H9 (cell line): ENCODE data around the gene TMEM158. TPM values are rescaled to one million over a fixed set of nuclear protein-coding genes. Genes with fewer than 3 reads are reported as not detected.

Experiments
- DNase-seq: peaks from one replicate; pipeline ENCODE4 v3.0.0-alpha.2; 2017
- H2AFZ ChIP-seq: one replicate; pipeline ENCODE4 v1.6.1; 2013; ENCODE audit warnings: mild to moderate bottlenecking, low read length, control low read depth, moderate library complexity
- H2AK5ac ChIP-seq: 2 replicates; pipeline ENCODE4 v1.6.1; 2013; ENCODE audit warnings: low read length, control low read depth, mixed read lengths; ENCODE audit not compliant: insufficient read length
- H2BK120ac ChIP-seq: one replicate; pipeline ENCODE4 v1.6.1; 2013; ENCODE audit warnings: low read depth, mild to moderate bottlenecking, low read length, control low read depth, inconsistent platforms; ENCODE audit not compliant: poor library complexity, severe bottlenecking
- H2BK12ac ChIP-seq: 2 replicates; pipeline ENCODE4 v1.6.1; 2013; ENCODE audit warnings: low read length, control low read depth, mixed read lengths, low read depth; ENCODE audit not compliant: insufficient read length
- H2BK15ac ChIP-seq: 2 replicates; pipeline ENCODE4 v1.6.1; 2013; ENCODE audit warnings: low read depth, low read length, control low read depth
- H2BK20ac ChIP-seq: one replicate; pipeline ENCODE4 v1.6.1; 2013; ENCODE audit warnings: low read depth, mild to moderate bottlenecking, low read length, control low read depth, inconsistent platforms; ENCODE audit not compliant: poor library complexity, severe bottlenecking
- H2BK5ac ChIP-seq: 2 replicates; pipeline ENCODE4 v1.6.1; 2013; ENCODE audit warnings: low read length, control low read depth, mixed read lengths; ENCODE audit not compliant: insufficient read length
- H3K14ac ChIP-seq: 2 replicates; pipeline ENCODE4 v1.6.1; 2013; ENCODE audit warnings: low read length, control low read depth; ENCODE audit not compliant: insufficient read depth
- H3K18ac ChIP-seq: 2 replicates; pipeline ENCODE4 v1.6.1; 2013; ENCODE audit warnings: low read depth, mild to moderate bottlenecking, mixed read lengths, low read length, control low read depth; ENCODE audit not compliant: insufficient read length
- H3K23ac ChIP-seq: 2 replicates; pipeline ENCODE4 v1.6.1; 2013; ENCODE audit warnings: low read length, control low read depth, mixed read lengths, low read depth; ENCODE audit not compliant: insufficient read length
- H3K23me2 ChIP-seq: 2 replicates; pipeline ENCODE4 v1.6.1; 2013; ENCODE audit warnings: low read depth, mild to moderate bottlenecking, mixed read lengths, low read length, control low read depth; ENCODE audit not compliant: insufficient read length, poor library complexity, severe bottlenecking
- H3K27ac ChIP-seq: 2 replicates; pipeline ENCODE4 v1.5.1; 2013; ENCODE audit warnings: low read length, control low read depth, mixed read lengths, low read depth; ENCODE audit not compliant: insufficient read length
- H3K27me3 ChIP-seq: 2 replicates; pipeline ENCODE4 v1.6.1; 2013; ENCODE audit warnings: low read length, control low read depth, inconsistent platforms; ENCODE audit not compliant: insufficient read depth
- H3K4ac ChIP-seq: 2 replicates; pipeline ENCODE4 v1.6.1; 2013; ENCODE audit warnings: low read depth, mild to moderate bottlenecking, control low read depth, inconsistent platforms, low read length, moderate library complexity
- H3K4me1 ChIP-seq: 2 replicates; pipeline ENCODE4 v1.6.1; 2013; ENCODE audit warnings: low read length, control low read depth, inconsistent platforms; ENCODE audit not compliant: insufficient read depth
- H3K4me2 ChIP-seq: 2 replicates; pipeline ENCODE4 v1.6.1; 2013; ENCODE audit warnings: low read length, control low read depth, mixed read lengths; ENCODE audit not compliant: insufficient read length, insufficient read depth
- H3K56ac ChIP-seq: 2 replicates; pipeline ENCODE4 v1.6.1; 2013; ENCODE audit warnings: low read depth, mild to moderate bottlenecking, mixed read lengths, low read length, control low read depth; ENCODE audit not compliant: insufficient read length
- H3K79me1 ChIP-seq: 2 replicates; pipeline ENCODE4 v1.6.1; 2013; ENCODE audit warnings: low read depth, mild to moderate bottlenecking, moderate library complexity, low read length, control low read depth, inconsistent platforms; ENCODE audit not compliant: insufficient read depth, poor library complexity, severe bottlenecking
- H3K79me2 ChIP-seq: 2 replicates; pipeline ENCODE4 v1.6.1; 2013; ENCODE audit warnings: low read length, control low read depth, inconsistent platforms; ENCODE audit not compliant: insufficient read depth
- H3K9ac ChIP-seq: 2 replicates; pipeline ENCODE4 v1.6.1; 2013; ENCODE audit warnings: low read length, control low read depth, mixed read lengths; ENCODE audit not compliant: insufficient read length; ENCODE audit errors: extremely low read depth
- H3K9me3 ChIP-seq: one replicate; pipeline ENCODE4 v1.6.1; 2013; ENCODE audit warnings: low read depth, low read length, inconsistent platforms; ENCODE audit not compliant: control insufficient read depth
- H3T11ph ChIP-seq: one replicate; pipeline ENCODE4 v1.6.1; 2013; ENCODE audit warnings: mild to moderate bottlenecking, low read length, control low read depth, inconsistent platforms
- H4K20me1 ChIP-seq: one replicate; pipeline ENCODE4 v1.6.1; 2013; ENCODE audit not compliant: control insufficient read depth, insufficient read length, insufficient read depth
- H4K5ac ChIP-seq: 2 replicates; pipeline ENCODE4 v1.6.1; 2013; ENCODE audit warnings: low read depth, mild to moderate bottlenecking, mixed read lengths, low read length, control low read depth; ENCODE audit not compliant: insufficient read length
- H4K8ac ChIP-seq: replicated peaks from 2 replicates; pipeline ENCODE4 v1.6.1; 2013; ENCODE audit warnings: low read length, control low read depth, mixed read lengths, low read depth; ENCODE audit not compliant: insufficient read length
- H4K91ac ChIP-seq: 2 replicates; pipeline ENCODE4 v1.6.1; 2013; ENCODE audit warnings: low read depth, mild to moderate bottlenecking, moderate library complexity, mixed read lengths, low read length, control low read depth; ENCODE audit not compliant: insufficient read length
- H3K27ac Mint-ChIP-seq, 3 experiments: 2 replicates in 2 of 3; 3 replicates in 1 of 3; pipeline ENCODE4 v1.8.0; 2020 to 2021; ENCODE audit warnings: mixed read lengths in 3 of 3, mild to moderate bottlenecking in 1 of 3, moderate library complexity in 1 of 3
- H3K27me3 Mint-ChIP-seq: 2 replicates; pipeline ENCODE4 v1.8.0; 2021; ENCODE audit warnings: low read depth, mild to moderate bottlenecking, moderate library complexity, mixed read lengths
- H3K36me3 Mint-ChIP-seq, 3 experiments: 2 replicates in 2 of 3; 3 replicates in 1 of 3; pipeline ENCODE4 v1.8.0; 2020 to 2021; ENCODE audit warnings: low read depth in 3 of 3, mixed read lengths in 3 of 3; ENCODE audit not compliant: insufficient read depth in 1 of 3
- H3K4me1 Mint-ChIP-seq, 2 experiments: 2 replicates each; pipeline ENCODE4 v1.8.0; 2020; ENCODE audit warnings: mixed read lengths in 2 of 2
- H3K4me3 Mint-ChIP-seq, 2 experiments: 2 replicates in 1 of 2; 3 replicates in 1 of 2; pipeline ENCODE4 v1.8.0; 2020 to 2021; ENCODE audit warnings: mild to moderate bottlenecking in 2 of 2, mixed read lengths in 2 of 2, moderate library complexity in 1 of 2
- H3K9me3 Mint-ChIP-seq, 2 experiments: 2 replicates in 1 of 2; 3 replicates in 1 of 2; pipeline ENCODE4 v1.8.0; 2020; ENCODE audit warnings: mild to moderate bottlenecking in 2 of 2, mixed read lengths in 2 of 2, moderate library complexity in 1 of 2
- CTCF ChIP-seq: fragments of 200-600 bp; sonication (generic); conservative IDR thresholded peaks from 3 replicates; pipeline ENCODE4 v1.8.0; 2021; ENCODE audit warnings: antibody characterized with exemption, mild to moderate bottlenecking
- WGBS: extraction: QIAGEN DNeasy Blood & Tissue Kit; methylation state at CpG from one replicate; pipeline ENCODE4 v1.1.7; 2013; ENCODE audit warnings: missing lambda C conversion rate, low lambda C conversion rate, mixed read lengths; ENCODE audit not compliant: insufficient read length; ENCODE audit errors: extremely low coverage; 5-methylcytosine and 5-hydroxymethylcytosine counted together
- long read RNA-seq: library from polyadenylated mRNA; unstranded; transcript quantifications from one replicate; pipeline ENCODE4 v2.0.0, GENCODE V29; 2020
- total RNA-seq: library from RNA; stranded (reverse); gene quantifications from 2 replicates; pipeline ENCODE4 v1.2.1, GENCODE V29; 2021

The TMEM158 gene
- total RNA-seq, result 29.1 and 30.3 TPM in 2 replicates
- long read RNA-seq, partial matches to known transcripts, result 0 of 2 reads
- long read RNA-seq, other reads (novel, unspliced or antisense), result 0 of 2 reads

- Histone ChIP-seq H3K18ac (no peak within 1 kb of the TSS), H4K20me1 (no peaks in the 10 kb centered on the region), H3K4me1 (peaks cover 5% of the 10 kb centered on the region; the same call in 1 of the 2 replicates), H3K4ac (no peak within 1 kb of the TSS), H3K9ac (no peak within 1 kb of the TSS), H2BK20ac (no peak within 1 kb of the TSS), H3K4me2 (peak within 1 kb of the TSS; percentile 65), H2BK5ac (no peak within 1 kb of the TSS), H3K14ac (no peak within 1 kb of the TSS), H3K27me3 (peaks cover 5% of the 10 kb centered on the region; the same call in 1 of the 2 replicates), H3K79me2 (no peaks in the 10 kb centered on the region), H2BK120ac (no peak within 1 kb of the TSS), H3T11ph (no peak within 1 kb of the TSS), H2AFZ (no peak within 1 kb of the TSS), H3K23me2 (peaks cover 18% of the 10 kb centered on the region), H2AK5ac (no peak within 1 kb of the TSS), H4K91ac (no peak within 1 kb of the TSS), H3K56ac (no peak within 1 kb of the TSS), H3K27ac (no peak within 1 kb of the TSS), H3K79me1 (no peaks in the 10 kb centered on the region), H3K23ac (no peak within 1 kb of the TSS), H4K8ac (no peak within 1 kb of the TSS), H2BK15ac (no peak within 1 kb of the TSS), H3K9me3 (no peaks in the 10 kb centered on the region), H4K5ac (no peak within 1 kb of the TSS), H2BK12ac (no peak within 1 kb of the TSS)
- peaks cover 0 to 5% (median 3%) of the 10 kb centered on the region in 3 experiments; a peak in 4 of 7 replicates for H3K36me3 Mint-ChIP-seq
- no CpG with 5 or more reads among the region's 63 CpGs for WGBS
- peak; percentile 81 for DNase-seq
- peaks cover 36 to 46% of the 10 kb centered on the region in 2 experiments for H3K4me1 Mint-ChIP-seq
- peak within 1 kb of the TSS; percentile 90 to 96 for H3K4me3 Mint-ChIP-seq
- peaks cover 2 to 3% of the 10 kb centered on the region in 2 experiments; a peak in 1 of 5 replicates for H3K9me3 Mint-ChIP-seq
- H3K27me3 Mint-ChIP-seq, result peaks cover 41% of the 10 kb centered on the region
- no peak for TF ChIP-seq CTCF
- no peak within 1 kb of the TSS; a peak in 1 of 7 replicates for H3K27ac Mint-ChIP-seq
Observed at GRCh38 chr3:45226206-45226915, at the start of gene TMEM158. TSS of gene TMEM158 (minus strand) at chr3:45226287. CDS start at chr3:45226027, 260 bp downstream.
